DND-41 (cell line): Measurements from ENCODE around the gene SHROOM3.

Source experiments
- ATAC-seq: fragments of 200-7000 bp; cut with Tn5 transposase; 3 replicates; pipeline ENCODE4 v1.9.1; 2021; ENCODE audit warnings: low read depth; ENCODE audit not compliant: insufficient read depth
- DNase-seq: peaks from one replicate; pipeline ENCODE4 v3.0.0-alpha.2; 2020
- H2AFZ ChIP-seq: 2 replicates; pipeline ENCODE4 v1.6.0; 2012; ENCODE audit warnings: low read depth, low read length
- H3K27ac ChIP-seq: 2 replicates; pipeline ENCODE4 v1.5.1; 2012; ENCODE audit warnings: low read length, inconsistent platforms
- H3K27me3 ChIP-seq: fragments of 200-600 bp; sonication (generic); 2 replicates; pipeline ENCODE4 v1.6.0; 2012; ENCODE audit warnings: low read length, mild to moderate bottlenecking, inconsistent platforms; ENCODE audit not compliant: insufficient read depth, poor library complexity
- H3K36me3 ChIP-seq: 2 replicates; pipeline ENCODE4 v1.5.1; 2012; ENCODE audit warnings: low read length, inconsistent platforms; ENCODE audit not compliant: insufficient read depth
- H3K4me1 ChIP-seq: 2 replicates; pipeline ENCODE4 v1.5.1; 2012; ENCODE audit warnings: mild to moderate bottlenecking, low read length; ENCODE audit not compliant: insufficient read depth
- H3K4me2 ChIP-seq: 2 replicates; pipeline ENCODE4 v1.6.0; 2012; ENCODE audit warnings: mild to moderate bottlenecking, moderate library complexity, low read length, inconsistent platforms; ENCODE audit not compliant: insufficient read depth
- H3K4me3 ChIP-seq, 2 experiments: fragments of 200-600 bp in 1 of 2; shearing (Covaris generic) in 1 of 2; 2 replicates each; pipeline ENCODE4 v1.5.1; 2012 to 2016; ENCODE audit warnings: inconsistent platforms in 2 of 2, low read length in 2 of 2, mild to moderate bottlenecking in 2 of 2, low read depth in 1 of 2, moderate library complexity in 1 of 2
- H3K79me2 ChIP-seq: 2 replicates; pipeline ENCODE4 v1.6.0; 2012; ENCODE audit warnings: low read length, inconsistent platforms; ENCODE audit not compliant: insufficient read depth
- H3K9ac ChIP-seq: 2 replicates; pipeline ENCODE4 v1.6.0; 2012; ENCODE audit warnings: low read depth, mild to moderate bottlenecking, inconsistent platforms, low read length, moderate library complexity
- H3K9me3 ChIP-seq: 2 replicates; pipeline ENCODE4 v1.5.1; 2012; ENCODE audit warnings: low read length, moderate library complexity, mild to moderate bottlenecking, inconsistent platforms; ENCODE audit not compliant: insufficient read depth, severe bottlenecking
- H4K20me1 ChIP-seq: 2 replicates; pipeline ENCODE4 v1.6.0; 2012; ENCODE audit warnings: low read length; ENCODE audit not compliant: insufficient read depth
- CTCF ChIP-seq: IDR thresholded peaks from 2 replicates; pipeline ENCODE4 v1.5.1; 2012; ENCODE audit warnings: borderline replicate concordance, low read length, moderate library complexity, mild to moderate bottlenecking; ENCODE audit not compliant: poor library complexity, severe bottlenecking; ENCODE audit errors: extremely low read depth
- EZH2 ChIP-seq: IDR thresholded peaks from 3 replicates; pipeline ENCODE4 v1.6.1; 2012; ENCODE audit warnings: borderline replicate concordance, low read depth, mild to moderate bottlenecking, moderate library complexity, low read length, inconsistent platforms; ENCODE audit not compliant: severe bottlenecking

The SHROOM3 gene

DNA sequence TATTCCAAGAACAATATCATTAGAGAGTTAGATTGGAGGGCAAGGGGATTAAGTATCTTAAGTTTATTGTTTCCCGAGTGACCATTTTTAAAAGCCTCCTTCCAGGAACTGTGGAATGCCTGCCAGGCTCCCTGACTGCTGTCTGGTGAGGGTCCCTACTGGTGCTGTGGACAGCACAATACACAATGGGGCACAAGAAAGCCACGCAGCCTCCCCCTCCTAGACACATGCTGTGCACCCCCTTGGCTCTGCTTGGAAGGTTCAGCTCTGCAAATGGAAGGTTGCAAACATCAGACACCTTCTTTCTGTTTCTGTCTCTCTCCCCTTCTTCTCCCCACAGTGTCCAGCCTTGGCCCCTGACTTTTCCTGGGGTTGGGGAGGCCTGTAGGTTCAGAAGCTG, 153.2 kb downstream of the SHROOM3 start:
- Histone ChIP-seq H3K36me3 (no peaks in the 10 kb centered on the region), H3K27me3 (peaks cover 4% of the 10 kb centered on the region), H3K4me3 (no peak overlapping the region), H3K4me1 (no peaks in the 10 kb centered on the region), H3K79me2 (no peaks in the 10 kb centered on the region), H2AFZ (no peak overlapping the region), H3K27ac (no peak overlapping the region), H3K9ac (no peak overlapping the region), H3K4me2 (no peak overlapping the region), H3K9me3 (no peaks in the 10 kb centered on the region), H4K20me1 (no peaks in the 10 kb centered on the region)
- no peak for DNase-seq
- TF ChIP-seq CTCF (no peak), EZH2 (no peak)
- ATAC-seq = no peak

DNA sequence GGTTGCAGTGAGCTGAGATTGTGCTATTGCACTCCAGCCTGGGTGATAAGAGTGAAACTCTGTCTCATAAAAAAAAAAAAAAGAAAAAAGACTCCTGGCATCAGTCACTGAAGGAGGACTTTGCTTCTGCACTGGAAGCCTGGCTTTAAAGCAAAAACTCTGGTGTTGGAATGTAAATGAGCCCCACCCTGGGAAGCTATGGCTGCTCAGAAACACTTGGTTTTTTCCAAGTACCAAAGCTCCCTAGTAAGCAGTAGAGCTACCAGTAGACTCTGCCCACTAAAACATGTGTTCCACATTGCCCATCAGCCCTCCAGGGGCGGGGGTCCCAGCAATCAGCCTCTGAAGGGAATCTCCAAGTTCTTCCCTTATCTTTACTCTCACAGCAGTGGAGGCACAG, 154.4 kb downstream of the SHROOM3 start:
- Histone ChIP-seq H4K20me1 (no peaks in the 10 kb centered on the region), H3K27me3 (peaks cover 4% of the 10 kb centered on the region), H3K9ac (no peak overlapping the region), H3K9me3 (no peaks in the 10 kb centered on the region), H3K4me1 (no peaks in the 10 kb centered on the region), H3K4me3 (no peak overlapping the region), H3K36me3 (no peaks in the 10 kb centered on the region), H3K79me2 (no peaks in the 10 kb centered on the region), H3K4me2 (no peak overlapping the region), H2AFZ (no peak overlapping the region), H3K27ac (no peak overlapping the region)
- TF ChIP-seq CTCF (no peak), EZH2 (no peak)
- no peak for ATAC-seq
- no peak for DNase-seq

- no peaks in the 10 kb centered on the region for H3K4me1 ChIP-seq
- H3K4me3 ChIP-seq = no peak overlapping the region
- H3K79me2 ChIP-seq = no peaks in the 10 kb centered on the region
- H3K36me3 ChIP-seq = no peaks in the 10 kb centered on the region
- no peak for TF ChIP-seq EZH2
- TF ChIP-seq CTCF = no peak
- H2AFZ ChIP-seq = no peak overlapping the region
- peaks cover 4% of the 10 kb centered on the region for H3K27me3 ChIP-seq
- DNase-seq (no peak), ATAC-seq (no peak)
- H3K9me3 ChIP-seq = no peaks in the 10 kb centered on the region
- H4K20me1 ChIP-seq = no peaks in the 10 kb centered on the region
- H3K4me2 ChIP-seq = no peak overlapping the region
- H3K9ac ChIP-seq = no peak overlapping the region
- H3K27ac ChIP-seq = no peak overlapping the region
These were observed 155.1 kb downstream of the SHROOM3 start for GRCh38 chr4:76589872-76590797.
